ENCODE results near the gene ADCY10.
"Not testable (repeated sequence)": the region's sequence is repeated elsewhere in the genome, so short reads cannot be mapped to it uniquely, and the experiment has no call there.

Gene ADCY10

GRCh38 chr1:167927046-167927754 is 13.3 kb upstream of the ADCY10 start:
- no peak for DNase-seq

DNA sequence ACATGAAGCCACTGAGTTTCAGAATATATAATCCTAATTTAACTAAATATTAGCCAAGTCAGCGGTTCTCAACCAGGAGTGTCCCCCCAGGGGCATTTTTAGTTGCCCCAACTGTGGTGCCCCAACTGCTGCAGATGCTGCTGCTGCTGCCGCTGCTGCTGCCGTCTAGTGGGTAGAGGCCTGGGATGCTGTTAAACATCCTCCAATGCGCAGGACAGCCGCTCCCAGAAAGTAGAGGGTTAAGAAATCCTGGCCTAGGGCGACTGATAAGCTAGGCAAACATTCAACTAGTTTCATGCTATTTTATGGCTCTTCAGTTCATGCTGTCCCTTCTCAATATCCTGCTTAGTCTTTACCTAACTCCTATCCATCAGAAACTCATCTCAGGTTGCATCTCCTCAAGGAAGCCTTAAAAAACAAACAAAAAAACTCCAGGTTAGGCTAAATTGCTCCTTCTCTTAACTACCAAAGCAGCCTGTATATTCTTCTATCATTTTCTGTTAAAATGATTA is 12.6 kb upstream of the ADCY10 start:
- no peak for DNase-seq

DNA sequence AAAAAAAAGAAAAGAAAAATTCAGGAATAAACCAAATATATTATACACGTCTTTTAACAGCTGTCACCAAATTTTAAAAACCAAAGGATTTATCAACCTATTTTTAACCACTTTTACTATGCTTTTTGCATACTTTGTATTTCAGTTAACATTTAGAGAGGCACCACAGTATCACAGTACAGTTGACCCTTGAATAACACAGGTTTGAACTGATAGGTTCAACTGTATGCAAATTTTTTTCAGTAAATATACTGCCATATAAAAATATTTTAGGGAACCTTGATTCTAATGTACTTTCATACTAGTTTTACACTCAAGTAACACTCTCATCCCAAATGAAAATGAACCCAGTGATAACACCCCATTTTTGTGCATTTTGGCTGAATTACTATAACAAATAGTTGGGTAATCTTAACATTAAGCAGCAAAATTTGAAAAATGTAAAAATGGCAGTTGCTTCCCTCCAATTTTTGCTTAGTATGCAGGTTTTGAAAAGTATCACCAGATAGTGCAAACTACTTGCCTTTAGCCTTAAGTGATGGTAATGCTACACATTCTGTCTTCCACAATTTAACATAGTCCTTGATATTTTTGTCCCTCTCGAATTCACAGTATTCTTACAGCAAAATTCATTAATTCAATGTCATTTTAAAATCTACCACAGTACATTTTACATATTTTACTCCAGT is 10.8 kb upstream of the ADCY10 start:
- no peak for DNase-seq

- no peak for DNase-seq
Observed at GRCh38 chr1:167924102-167924501, 10.2 kb upstream of the ADCY10 start.

GRCh38 chr1:167923324-167924056 is 9.6 kb upstream of the ADCY10 start:
- DNase-seq, result no peak

DNA sequence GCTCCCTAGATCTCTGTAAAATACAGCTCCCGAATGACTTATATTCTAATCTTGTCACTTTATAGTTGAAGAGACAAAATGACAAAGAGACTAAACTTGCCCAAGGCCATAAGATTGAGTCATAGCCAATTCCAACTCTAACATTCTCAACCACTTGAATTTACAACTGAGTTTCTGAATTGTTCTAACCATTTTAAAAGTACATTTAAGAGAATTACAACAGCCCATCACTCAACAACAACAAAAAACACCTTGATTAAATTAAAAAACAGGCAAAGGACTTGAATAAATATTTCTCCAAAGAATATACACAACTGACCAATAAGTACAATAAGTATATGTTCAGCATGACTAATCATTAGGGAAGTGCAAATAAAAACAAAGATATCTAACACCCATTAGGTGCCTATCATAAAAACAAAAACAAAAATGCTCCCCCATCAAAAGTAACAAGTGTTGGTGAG is 8.7 kb upstream of the ADCY10 start:
- DNase-seq, result no peak

DNA sequence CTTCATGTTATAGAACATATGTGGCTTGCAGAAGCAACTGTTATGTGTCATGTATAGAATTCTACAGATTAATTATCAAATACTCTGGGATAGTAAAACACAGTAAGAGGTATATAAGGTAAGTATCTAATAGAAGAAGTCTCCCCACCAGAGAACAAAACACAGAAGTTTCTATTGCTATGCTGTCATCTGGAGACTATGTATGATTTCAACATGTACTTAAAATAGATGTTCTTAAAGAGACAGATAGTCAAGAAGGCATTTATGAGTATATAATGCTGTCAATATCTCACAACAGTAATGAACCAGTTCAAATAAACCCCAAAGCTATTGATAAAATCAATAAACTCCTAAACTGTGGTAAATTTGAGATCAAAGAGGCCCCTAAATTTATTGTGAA is 8.1 kb upstream of the ADCY10 start:
- no peak for DNase-seq

DNA sequence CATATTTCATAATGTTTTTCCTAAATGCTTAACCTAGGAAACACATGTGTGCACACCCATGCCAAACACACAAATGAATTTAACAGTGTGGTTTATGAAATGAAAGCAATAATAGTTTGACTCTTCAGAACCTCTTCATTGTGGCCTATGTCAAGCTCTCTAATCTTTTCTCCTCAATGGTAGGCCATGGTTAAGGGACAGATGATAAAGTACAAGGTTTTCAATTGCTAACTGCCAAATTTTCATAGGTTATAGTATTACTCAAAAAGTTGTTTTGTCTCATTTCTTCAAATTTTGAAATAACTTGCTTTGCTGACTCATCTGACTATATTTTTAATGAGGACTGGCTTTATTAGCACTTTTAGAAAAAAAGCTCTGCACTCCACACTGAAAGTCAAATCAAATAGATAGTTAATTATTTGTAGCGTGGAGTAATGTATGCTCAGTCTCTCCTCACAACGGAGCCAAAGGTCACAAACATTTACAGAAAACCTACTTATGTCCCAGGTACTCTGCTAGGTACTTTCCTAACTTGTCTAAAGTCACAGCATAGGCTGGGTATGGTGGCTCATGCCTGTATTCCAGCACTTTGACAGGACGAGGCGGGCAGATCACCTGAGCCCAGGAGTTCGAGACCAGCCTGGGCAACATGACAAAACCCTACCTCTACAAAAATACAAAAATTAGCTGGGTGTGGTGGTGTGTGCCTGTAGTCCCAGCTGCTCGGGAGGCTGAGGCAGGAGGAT is 3.0 kb upstream of the ADCY10 start:
- no peak for DNase-seq

DNA sequence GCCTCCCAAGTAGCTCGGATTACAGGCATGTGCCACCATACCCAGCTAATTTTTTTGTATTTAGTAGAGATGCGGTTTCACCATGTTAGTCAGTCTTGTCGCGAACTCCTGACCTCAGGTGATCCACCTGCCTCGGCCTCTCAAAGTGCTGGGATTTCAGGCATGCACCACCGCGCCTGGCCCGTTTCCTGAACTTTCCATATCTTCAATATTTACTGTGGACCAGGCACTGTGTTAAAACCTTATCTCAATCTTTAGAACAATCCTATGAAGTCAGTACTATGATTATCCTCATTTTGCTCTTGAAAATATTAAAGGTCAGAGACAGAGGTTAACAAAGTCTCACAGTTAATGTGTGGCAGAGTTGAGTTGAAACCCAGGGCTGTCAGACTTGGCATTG is 1.6 kb upstream of the ADCY10 start:
- no peak for DNase-seq

GRCh38 chr1:167912294-167912693 is 1.6 kb downstream of the ADCY10 start:
- no peak for DNase-seq

DNA sequence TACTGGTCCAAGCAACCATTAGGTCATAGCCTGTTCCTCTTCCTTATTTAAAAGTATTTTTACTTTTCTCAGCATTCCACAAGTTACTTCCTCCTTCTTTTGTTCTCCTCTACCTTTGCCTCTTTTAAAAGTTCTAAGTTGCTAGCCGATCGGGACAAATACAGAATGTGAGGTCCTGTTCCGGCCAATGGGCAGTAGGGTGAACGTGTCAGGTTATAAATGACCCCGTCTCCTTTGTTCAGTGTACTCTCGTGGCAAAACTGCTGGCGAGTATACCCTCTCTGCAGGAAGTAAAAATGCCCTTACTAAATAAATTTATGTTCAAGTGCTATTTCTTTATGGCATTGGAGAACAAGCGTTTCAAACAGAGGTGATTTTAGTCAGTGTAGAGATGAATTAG is 2.5 kb downstream of the ADCY10 start:
- no peak for DNase-seq

- no peak for DNase-seq
Observed at GRCh38 chr1:167910530-167910929, 3.4 kb downstream of the ADCY10 start.

GRCh38 chr1:167909691-167910180 is 4.2 kb downstream of the ADCY10 start:
- no peak for DNase-seq

- DNase-seq, result no peak
Observed at GRCh38 chr1:167905671-167906070, 8.3 kb downstream of the ADCY10 start.

GRCh38 chr1:167905182-167905581 is 8.8 kb downstream of the ADCY10 start:
- peak; percentile 2 for DNase-seq

- no peak for DNase-seq
Observed at GRCh38 chr1:167904652-167905130, 9.2 kb downstream of the ADCY10 start.

DNA sequence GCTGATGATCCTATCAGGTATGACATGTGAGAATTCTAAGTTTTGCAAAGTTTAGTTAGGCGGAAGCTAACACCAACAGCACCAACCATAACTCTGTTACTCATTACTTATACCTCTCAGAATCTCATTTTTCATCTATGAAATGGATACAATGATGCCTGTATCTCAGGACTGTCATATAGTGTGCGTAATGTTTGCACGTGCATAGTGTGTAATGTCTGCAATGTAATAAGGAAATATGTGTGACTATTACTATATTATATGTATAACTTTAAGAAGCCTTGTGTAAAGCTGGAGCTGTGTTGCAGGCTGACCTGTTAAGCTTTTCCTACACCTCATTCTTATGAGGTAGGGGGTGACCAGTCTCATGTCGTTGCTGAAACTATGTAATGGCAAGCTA is 13.0 kb downstream of the ADCY10 start:
- DNase-seq, result no peak

GRCh38 chr1:167899253-167899681 is 14.7 kb downstream of the ADCY10 start:
- no peak for DNase-seq

DNA sequence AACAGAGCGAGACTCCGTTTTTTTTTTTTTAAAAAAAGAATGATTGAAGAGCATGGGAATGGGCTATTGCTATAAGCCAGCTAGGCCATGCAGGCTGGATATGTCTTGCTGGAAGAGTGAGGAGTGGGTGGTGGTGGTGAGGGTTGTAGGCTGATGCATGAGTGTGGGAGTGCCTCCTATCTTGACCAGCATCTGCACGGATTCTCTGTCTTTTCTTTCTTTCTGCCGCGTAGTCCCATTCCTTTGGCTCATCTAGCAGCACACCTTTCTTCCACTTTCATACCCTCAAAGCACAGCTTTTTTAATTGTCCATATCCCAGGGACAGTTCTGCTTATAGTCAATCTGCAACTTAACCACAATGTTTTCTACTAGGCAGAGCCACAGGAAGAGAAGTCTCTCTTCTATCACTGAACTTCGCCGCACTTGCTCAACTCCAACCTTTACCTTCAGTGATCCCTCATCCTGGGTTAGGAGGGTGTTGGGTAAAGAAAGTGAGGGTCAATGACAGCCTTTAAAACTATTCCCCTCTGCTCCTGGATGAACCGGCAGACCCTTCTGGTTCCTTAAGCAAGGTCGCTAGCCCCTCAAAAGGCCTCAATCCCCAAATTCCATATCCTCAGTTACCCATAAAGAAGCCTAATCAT is 15.2 kb downstream of the ADCY10 start:
- no peak for DNase-seq

GRCh38 chr1:167893798-167894197 is 20.1 kb downstream of the ADCY10 start:
- no peak for DNase-seq

GRCh38 chr1:167890400-167890799 is 23.5 kb downstream of the ADCY10 start:
- DNase-seq, result no peak

DNA sequence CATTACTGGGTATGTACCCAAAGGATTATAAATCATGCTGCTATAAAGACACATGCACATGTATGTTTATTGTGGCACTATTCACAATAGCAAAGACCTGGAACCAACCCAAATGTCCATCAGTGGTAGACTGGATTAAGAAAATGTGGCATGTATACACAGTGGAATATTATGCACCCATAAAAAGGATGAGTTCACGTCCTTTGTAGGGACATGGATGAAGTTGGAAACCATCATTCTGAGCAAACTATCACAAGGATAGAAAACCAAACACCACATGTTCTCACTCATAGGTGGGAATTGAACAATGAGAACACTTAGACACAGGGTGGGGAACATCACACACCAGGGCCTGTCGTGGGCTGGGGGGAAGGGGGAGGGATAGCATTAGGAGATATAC is 26.7 kb downstream of the ADCY10 start:
- DNase-seq, result not testable (repeated sequence)

Data from NCI-H1092 treated with DMSO at 0.1 percent for 48 hours (cell line).